Colonic mucosa (tissue), 4 donors: ENCODE data around the gene THADA. TPM values are rescaled to one million over a fixed set of nuclear protein-coding genes. Genes with fewer than 3 reads are reported as not detected.

Experiments
- DNase-seq: peaks from one replicate; pipeline ENCODE4 v3.0.0-alpha.2; 2020
- H3K27ac ChIP-seq: fragments of 200-600 bp; one replicate; pipeline ENCODE4 v1.8.0; 2021
- H3K27me3 ChIP-seq: fragments of 200-600 bp; one replicate; pipeline ENCODE4 v1.8.0; 2021
- H3K36me3 ChIP-seq: fragments of 200-600 bp; one replicate; pipeline ENCODE4 v1.8.0; 2021
- H3K4me1 ChIP-seq: fragments of 200-600 bp; one replicate; pipeline ENCODE4 v1.8.0; 2021; ENCODE audit warnings: mild to moderate bottlenecking
- H3K4me3 ChIP-seq: fragments of 200-600 bp; one replicate; pipeline ENCODE4 v1.8.0; 2021
- H3K9ac ChIP-seq, 2 donors: one replicate each; pipeline ENCODE4 v1.7.0; 2013; ENCODE audit warnings: control low read depth in 2 of 2, low read depth in 2 of 2, low read length in 2 of 2
- H3K9me3 ChIP-seq: fragments of 200-600 bp; one replicate; pipeline ENCODE4 v1.8.0; 2021
- CTCF ChIP-seq: fragments of 200-600 bp; IDR thresholded peaks from one replicate; pipeline ENCODE4 v1.8.0; 2022; ENCODE audit warnings: antibody characterized with exemption, mild to moderate bottlenecking
- intact Hi-C: fragments of 100-400 bp; cut with DNase I; formaldehyde crosslinking; loops from one replicate; pipeline ENCODE4 v1.14.1; 2022
- total RNA-seq, 2 donors: library from RNA; stranded (reverse); fragmentation: NEBNext Ultra II Directional in 1 of 2; extraction: Animal tissue kit (Norgen Biotek cat#: 25700) in 1 of 2; gene quantifications; one replicate each; pipeline ENCODE4 v1.2.1, GENCODE V29; 2021
- donor health status: healthy.
- donor health status: DM: no; HTN: no; CAD: no.
- donor health status: DM: no; HTN: no; CAD: no.

Gene THADA
- total RNA-seq, 2 donors from 2014 or later = 14.6 to 31.4 TPM

- no peak for TF ChIP-seq CTCF
- no peak overlapping the region for H3K9ac ChIP-seq
- H3K4me3 ChIP-seq = no peak overlapping the region
- no peaks in the 10 kb centered on the region for H3K27me3 ChIP-seq
- no peak overlapping the region for H3K27ac ChIP-seq
- DNase-seq = no peak
- H3K9me3 ChIP-seq = no peaks in the 10 kb centered on the region
- no peaks in the 10 kb centered on the region for H3K4me1 ChIP-seq
- no peaks in the 10 kb centered on the region for H3K36me3 ChIP-seq
- intact Hi-C loops = no loop called here
Observed at GRCh38 chr2:43469713-43470112, 126.1 kb downstream of the THADA start.

GRCh38 chr2:43469094-43469493, 126.7 kb downstream of the THADA start:
- Histone ChIP-seq H3K36me3 (no peaks in the 10 kb centered on the region), H3K27ac (no peak overlapping the region), H3K4me3 (no peak overlapping the region), H3K27me3 (no peaks in the 10 kb centered on the region), H3K9me3 (no peaks in the 10 kb centered on the region), H3K4me1 (no peaks in the 10 kb centered on the region), H3K9ac (no peak overlapping the region)
- TF ChIP-seq CTCF = no peak
- intact Hi-C loops = no loop called here
- no peak for DNase-seq

GRCh38 chr2:43467891-43468290, 127.9 kb downstream of the THADA start:
- no peaks in the 10 kb centered on the region for H3K9me3 ChIP-seq
- H3K27me3 ChIP-seq = no peaks in the 10 kb centered on the region
- H3K36me3 ChIP-seq = no peaks in the 10 kb centered on the region
- H3K4me1 ChIP-seq = no peaks in the 10 kb centered on the region
- no peak for TF ChIP-seq CTCF
- no peak overlapping the region for H3K4me3 ChIP-seq
- intact Hi-C loops = no loop called here
- DNase-seq = no peak
- H3K9ac ChIP-seq = no peak overlapping the region
- no peak overlapping the region for H3K27ac ChIP-seq

- intact Hi-C loops = no loop called here
- Histone ChIP-seq H3K9me3 (no peaks in the 10 kb centered on the region), H3K9ac (no peak overlapping the region), H3K27me3 (no peaks in the 10 kb centered on the region), H3K4me1 (no peaks in the 10 kb centered on the region), H3K27ac (peak overlapping the region; percentile 7), H3K4me3 (no peak overlapping the region), H3K36me3 (no peaks in the 10 kb centered on the region)
- DNase-seq = no peak
- no peak for TF ChIP-seq CTCF
Observed at GRCh38 chr2:43465234-43465633, 130.6 kb downstream of the THADA start.

- Histone ChIP-seq H3K4me1 (no peaks in the 10 kb centered on the region), H3K36me3 (no peaks in the 10 kb centered on the region), H3K4me3 (no peak overlapping the region), H3K9ac (no peak overlapping the region), H3K27me3 (no peaks in the 10 kb centered on the region), H3K27ac (peak overlapping the region; percentile 7), H3K9me3 (no peaks in the 10 kb centered on the region)
- DNase-seq = no peak
- no peak for TF ChIP-seq CTCF
- intact Hi-C loops = no loop called here
Observed at GRCh38 chr2:43464590-43464989, 131.2 kb downstream of the THADA start.
